Neural cell (in vitro differentiated cells): ENCODE results near the gene FAN1.

Experiments used
- CTCF ChIP-seq: fragments of 450-650 bp; IDR thresholded peaks from 2 replicates; pipeline ENCODE4 v1.5.1; 2014; ENCODE audit warnings: antibody characterized with exemption, mild to moderate bottlenecking, moderate library complexity; ENCODE audit not compliant: poor library complexity, severe bottlenecking
- EZH2 ChIP-seq: fragments of 200-600, 300-800 bp; shearing (Covaris generic), sonication (generic); IDR thresholded peaks from 2 replicates; pipeline ENCODE4 v1.6.1; 2014; ENCODE audit warnings: antibody characterized with exemption, low read length, borderline replicate concordance, mild to moderate bottlenecking; ENCODE audit not compliant: insufficient read depth, poor library complexity, severe bottlenecking

- TF ChIP-seq CTCF (no peak), EZH2 (no peak)
Observed at GRCh38 chr15:30865257-30865656, 38.5 kb upstream of the FAN1 start.
